ENCODE data around the gene LRRC75A.

The LRRC75A gene

GRCh38 chr17:16493531-16494046 lies 1.6 kb upstream of the LRRC75A start:
- no peak for DNase-seq (ENCODE audit: low read depth)

- no peak for DNase-seq (ENCODE audit: low read depth)
These were observed 879 bp upstream of the LRRC75A start for GRCh38 chr17:16492613-16493530.

DNA sequence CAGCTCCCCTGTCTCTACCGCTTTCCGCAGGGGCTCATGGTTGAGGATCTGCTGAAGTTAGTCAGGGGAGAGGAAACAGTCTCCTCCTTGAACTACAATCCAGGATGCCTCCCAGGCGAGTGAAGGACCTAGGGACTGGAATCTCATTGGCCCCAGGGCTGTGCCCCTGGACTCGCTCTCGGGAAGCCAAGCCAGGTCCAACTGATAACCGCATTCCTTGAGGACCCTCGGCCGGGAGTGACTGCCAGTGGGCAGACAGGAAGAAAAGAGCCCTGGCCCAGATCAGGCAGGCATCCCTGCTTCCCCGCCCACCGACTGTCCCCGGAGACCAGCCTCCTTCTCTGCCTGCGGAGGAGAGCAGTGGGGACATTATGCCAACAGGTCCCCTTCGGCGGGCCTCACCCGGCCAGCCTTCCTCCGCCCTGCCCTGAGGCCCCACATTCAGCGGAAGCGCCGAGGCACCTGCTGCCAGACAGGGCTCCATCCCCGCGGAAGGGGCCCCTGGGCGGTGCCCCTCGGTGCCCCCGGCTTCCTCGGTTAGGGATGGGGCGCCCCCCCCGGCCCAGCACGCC lies 776 bp downstream of the LRRC75A start:
- DNase-seq (ENCODE audit: low read depth): no peak

- DNase-seq (ENCODE audit: low read depth): no peak
These were observed 2.6 kb downstream of the LRRC75A start for GRCh38 chr17:16489431-16489830.

DNA sequence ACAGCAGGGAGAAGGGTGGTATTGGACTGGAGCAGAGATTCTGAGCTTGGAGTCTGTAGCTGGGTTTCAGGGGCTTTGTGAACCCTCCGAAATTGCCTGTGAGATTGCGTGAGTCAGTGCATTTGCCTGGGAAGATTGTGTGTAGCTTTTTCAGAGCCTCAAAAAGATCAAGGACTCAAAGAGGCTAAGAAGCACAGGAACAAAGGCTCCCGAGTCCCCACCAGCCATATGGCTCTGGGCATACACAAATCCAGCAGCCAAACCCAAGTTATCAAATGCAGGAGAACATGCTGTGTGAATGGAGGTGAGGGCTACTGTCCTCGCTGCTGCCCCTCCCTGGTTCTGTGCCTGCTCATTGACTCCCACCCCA lies 3.0 kb downstream of the LRRC75A start:
- no peak for DNase-seq (ENCODE audit: low read depth)

GRCh38 chr17:16488186-16488967 lies 3.6 kb downstream of the LRRC75A start:
- no peak for DNase-seq (ENCODE audit: low read depth)

- DNase-seq (ENCODE audit: low read depth): peak; percentile 79
These were observed 5.4 kb downstream of the LRRC75A start for GRCh38 chr17:16486373-16487250.

- no peak for DNase-seq (ENCODE audit: low read depth)
These were observed 7.4 kb downstream of the LRRC75A start for GRCh38 chr17:16484445-16485175.

- DNase-seq (ENCODE audit: low read depth): no peak
These were observed 8.9 kb downstream of the LRRC75A start for GRCh38 chr17:16483021-16483645.

- DNase-seq (ENCODE audit: low read depth): no peak
These were observed 9.7 kb downstream of the LRRC75A start for GRCh38 chr17:16482253-16482652.

GRCh38 chr17:16480995-16481394 lies 11.0 kb downstream of the LRRC75A start:
- DNase-seq (ENCODE audit: low read depth): no peak

- DNase-seq (ENCODE audit: low read depth): peak; percentile 30
These were observed 12.7 kb downstream of the LRRC75A start for GRCh38 chr17:16479264-16479663.

DNA sequence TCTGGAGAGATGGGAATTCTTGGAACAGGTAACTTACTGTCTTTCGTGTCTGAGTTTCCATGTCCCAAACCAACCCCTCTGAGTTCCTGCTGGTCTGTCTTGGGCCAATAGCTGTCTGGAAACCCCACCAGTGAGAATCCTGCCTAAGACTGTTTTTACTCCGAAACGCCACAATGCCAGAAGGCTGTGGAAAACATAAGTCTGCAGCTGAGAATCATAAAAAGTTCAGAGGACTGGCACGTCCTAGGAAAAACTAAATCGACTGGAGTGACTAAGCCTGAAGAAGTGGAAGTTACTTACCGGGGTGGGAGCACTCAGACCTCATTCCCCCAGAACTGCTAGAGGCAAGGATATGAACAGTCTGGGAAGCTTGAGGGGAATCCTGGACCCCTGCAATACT lies 13.3 kb downstream of the LRRC75A start:
- peak; percentile 44 for DNase-seq (ENCODE audit: low read depth)

GRCh38 chr17:16477666-16478065 lies 14.3 kb downstream of the LRRC75A start:
- no peak for DNase-seq (ENCODE audit: low read depth)

GRCh38 chr17:16477255-16477654 lies 14.7 kb downstream of the LRRC75A start:
- peak; percentile 94 for DNase-seq (ENCODE audit: low read depth)

GRCh38 chr17:16475179-16475704 lies 16.8 kb downstream of the LRRC75A start:
- no peak for DNase-seq (ENCODE audit: low read depth)

DNA sequence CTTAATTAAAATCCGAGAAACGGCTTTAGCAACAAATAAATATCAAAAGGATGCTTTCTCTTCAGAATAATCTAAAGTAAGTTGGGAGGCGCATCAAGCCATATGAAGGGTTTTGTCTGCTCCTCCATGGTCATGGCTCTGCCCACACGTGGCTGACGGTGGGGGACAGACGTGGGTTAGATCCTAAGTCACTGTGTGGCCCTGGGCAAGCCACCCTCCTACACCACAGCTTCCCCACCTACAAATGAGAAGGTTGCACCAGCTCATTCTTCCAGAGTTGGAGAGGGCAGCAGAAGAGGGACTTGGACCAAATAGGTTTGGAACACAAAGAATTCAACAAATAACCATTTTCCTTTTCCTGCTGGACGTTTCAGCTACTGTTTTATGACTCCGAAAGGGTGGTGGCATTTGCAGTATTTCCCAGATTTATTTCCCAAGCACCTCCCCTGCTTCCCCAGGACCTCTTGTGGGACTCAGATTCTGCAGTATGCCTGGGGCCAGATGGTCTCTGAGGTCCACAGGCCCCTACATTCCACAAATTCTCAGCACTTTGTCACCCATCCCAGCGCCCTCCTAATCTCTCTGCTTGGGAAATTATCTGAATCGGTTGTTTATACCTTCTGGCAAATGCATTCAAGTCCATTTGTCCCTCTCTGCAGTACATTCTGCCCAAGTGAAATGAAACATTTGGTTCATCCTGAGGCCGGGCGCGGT lies 17.8 kb downstream of the LRRC75A start:
- DNase-seq (ENCODE audit: low read depth): peak; percentile 89

GRCh38 chr17:16473044-16474011 lies 18.7 kb downstream of the LRRC75A start:
- no peak for DNase-seq (ENCODE audit: low read depth)

Measured in EH (cell line).